Endodermal cell (in vitro differentiated cells): ENCODE results near the gene OTUD3. TPM values are rescaled to one million over a fixed set of nuclear protein-coding genes. Genes with fewer than 3 reads are reported as not detected.
"Not testable (repeated sequence)": the region's sequence is repeated elsewhere in the genome, so short reads cannot be mapped to it uniquely, and the experiment has no call there.

Experiments
- DNase-seq: peaks from one replicate; pipeline ENCODE4 v3.0.0-alpha.2; 2017
- H3K27ac ChIP-seq: 2 replicates; pipeline ENCODE4 v1.5.1; 2013; ENCODE audit warnings: mild to moderate bottlenecking, low read depth, low read length, moderate library complexity
- H3K27me3 ChIP-seq: 2 replicates; pipeline ENCODE4 v1.6.1; 2013; ENCODE audit warnings: mild to moderate bottlenecking, low read length, moderate library complexity; ENCODE audit not compliant: insufficient read depth, control insufficient read depth, poor library complexity, severe bottlenecking
- H3K36me3 ChIP-seq: 2 replicates; pipeline ENCODE4 v1.7.0; 2013; ENCODE audit warnings: mild to moderate bottlenecking, low read length, moderate library complexity; ENCODE audit not compliant: control insufficient read depth, insufficient read depth
- H3K4me1 ChIP-seq: one replicate; pipeline ENCODE4 v1.7.0; 2013; ENCODE audit warnings: low read length; ENCODE audit not compliant: control insufficient read depth, insufficient read depth
- H3K4me3 ChIP-seq: 2 replicates; pipeline ENCODE4 v1.5.1; 2013; ENCODE audit warnings: mild to moderate bottlenecking, low read length, moderate library complexity
- H3K9ac ChIP-seq: 2 replicates; pipeline ENCODE4 v1.6.1; 2013; ENCODE audit warnings: mild to moderate bottlenecking, low read length, moderate library complexity; ENCODE audit not compliant: poor library complexity, severe bottlenecking; ENCODE audit errors: extremely low read depth
- H3K9me3 ChIP-seq: 2 replicates; pipeline ENCODE4 v1.6.1; 2013; ENCODE audit warnings: mild to moderate bottlenecking, low read length, moderate library complexity; ENCODE audit not compliant: control insufficient read depth
- H3K27ac Mint-ChIP-seq: 2 replicates; pipeline ENCODE4 v1.8.0; 2020; ENCODE audit warnings: mixed read lengths
- H3K27me3 Mint-ChIP-seq: 2 replicates; pipeline ENCODE4 v1.8.0; 2021; ENCODE audit warnings: mild to moderate bottlenecking, mixed read lengths; ENCODE audit not compliant: insufficient read depth
- H3K36me3 Mint-ChIP-seq: 2 replicates; pipeline ENCODE4 v1.8.0; 2020; ENCODE audit warnings: low read depth, mixed read lengths
- H3K4me1 Mint-ChIP-seq: 2 replicates; pipeline ENCODE4 v1.8.0; 2020; ENCODE audit warnings: mixed read lengths
- H3K4me3 Mint-ChIP-seq: 2 replicates; pipeline ENCODE4 v1.8.0; 2020; ENCODE audit warnings: mild to moderate bottlenecking, moderate library complexity, mixed read lengths
- H3K9me3 Mint-ChIP-seq: 2 replicates; pipeline ENCODE4 v1.8.0; 2020; ENCODE audit warnings: mild to moderate bottlenecking, mixed read lengths
- CTCF ChIP-seq: fragments of 200-600 bp; sonication (generic); conservative IDR thresholded peaks from 2 replicates; pipeline ENCODE4 v1.5.0; 2021; ENCODE audit warnings: antibody characterized with exemption, mild to moderate bottlenecking
- WGBS, 2 experiments: methylation state at CpG; one replicate each; pipeline versions ENCODE4 v1.1.5 to v1.1.7; 2013; ENCODE audit warnings: missing lambda C conversion rate in 2 of 2, mixed read lengths in 1 of 2; ENCODE audit not compliant: insufficient coverage in 1 of 2, insufficient read length in 1 of 2; 5-methylcytosine and 5-hydroxymethylcytosine counted together
- total RNA-seq, 2 donors: library from RNA; stranded (reverse); fragmentation: NEBNext Ultra II Directional in 1 of 2; extraction: Animal tissue kit (Norgen Biotek cat#: 25700) in 1 of 2; gene quantifications; 2 replicates in 1 of 2; 3 replicates in 1 of 2; pipeline ENCODE4 v1.2.1, GENCODE V29; 2021

The OTUD3 gene
- total RNA-seq, 2 donors from 2014 or later = 14.5 to 25.0 TPM

- no peak for DNase-seq
- no peak for TF ChIP-seq CTCF
- H3K4me1 Mint-ChIP-seq = peaks cover 16% of the 10 kb centered on the region
- WGBS, 2 experiments = 86 to 95% methylated on average over 3 to 4 of the region's 4 CpGs
- no peaks in the 10 kb centered on the region for H3K27me3 Mint-ChIP-seq
- H3K9me3 Mint-ChIP-seq = no peaks in the 10 kb centered on the region
- no peaks in the 10 kb centered on the region for H3K36me3 ChIP-seq
- H3K27ac ChIP-seq = no peak overlapping the region
- H3K9me3 ChIP-seq = no peaks in the 10 kb centered on the region
- no peak overlapping the region for H3K27ac Mint-ChIP-seq
- no peaks in the 10 kb centered on the region for H3K27me3 ChIP-seq
- H3K36me3 Mint-ChIP-seq = no peaks in the 10 kb centered on the region
- peaks cover 3% of the 10 kb centered on the region for H3K4me1 ChIP-seq
- no peak overlapping the region for H3K9ac ChIP-seq
- H3K4me3 Mint-ChIP-seq = no peak overlapping the region
- H3K4me3 ChIP-seq = no peak overlapping the region
Observed at GRCh38 chr1:19879661-19880060, 2.5 kb upstream of the OTUD3 start.

- not testable (repeated sequence) for H3K9ac ChIP-seq, H3K27ac Mint-ChIP-seq, DNase-seq, H3K9me3 ChIP-seq, H3K4me3 ChIP-seq, H3K36me3 ChIP-seq, H3K27ac ChIP-seq, H3K4me1 ChIP-seq, H3K4me3 Mint-ChIP-seq, H3K36me3 Mint-ChIP-seq, H3K9me3 Mint-ChIP-seq, H3K27me3 ChIP-seq, H3K27me3 Mint-ChIP-seq
- peaks cover 16% of the 10 kb centered on the region for H3K4me1 Mint-ChIP-seq
- 88 to 92% methylated on average over 2 to 4 of the region's 5 CpGs for WGBS, 2 experiments
Observed at GRCh38 chr1:19880841-19881240, 1.4 kb upstream of the OTUD3 start.

GRCh38 chr1:19884312-19884711 lies 2.1 kb downstream of the OTUD3 start:
- H3K36me3 Mint-ChIP-seq = peaks cover 6% of the 10 kb centered on the region
- H3K4me1 ChIP-seq = peaks cover 3% of the 10 kb centered on the region
- H3K9ac ChIP-seq = no peak overlapping the region
- no peaks in the 10 kb centered on the region for H3K9me3 Mint-ChIP-seq
- TF ChIP-seq CTCF = no peak
- peak overlapping the region; percentile 94 for H3K4me3 ChIP-seq
- 99 to 100% methylated on average over 1 to 2 of the region's 2 CpGs for WGBS, 2 experiments
- no peaks in the 10 kb centered on the region for H3K27me3 Mint-ChIP-seq
- DNase-seq = no peak
- H3K4me1 Mint-ChIP-seq = peaks cover 24% of the 10 kb centered on the region
- H3K36me3 ChIP-seq = peaks cover 10% of the 10 kb centered on the region
- H3K4me3 Mint-ChIP-seq = peak overlapping the region; percentile 76
- no peaks in the 10 kb centered on the region for H3K27me3 ChIP-seq
- H3K27ac Mint-ChIP-seq = no peak overlapping the region
- H3K9me3 ChIP-seq = no peaks in the 10 kb centered on the region
- H3K27ac ChIP-seq = no peak overlapping the region

GRCh38 chr1:19885821-19886220 lies 3.6 kb downstream of the OTUD3 start:
- Histone ChIP-seq H3K27me3 (no peaks in the 10 kb centered on the region), H3K27ac (no peak overlapping the region), H3K9me3 (no peaks in the 10 kb centered on the region), H3K9ac (no peak overlapping the region), H3K4me3 (no peak overlapping the region), H3K4me1 (peaks cover 6% of the 10 kb centered on the region), H3K36me3 (peaks cover 10% of the 10 kb centered on the region)
- Mint-ChIP-seq H3K9me3 (no peaks in the 10 kb centered on the region), H3K4me1 (peaks cover 34% of the 10 kb centered on the region), H3K4me3 (no peak overlapping the region), H3K36me3 (peaks cover 6% of the 10 kb centered on the region), H3K27ac (no peak overlapping the region), H3K27me3 (no peaks in the 10 kb centered on the region)
- no peak for TF ChIP-seq CTCF
- WGBS, 2 experiments = 96 to 100% methylated on average over 2 of the region's 2 CpGs
- no peak for DNase-seq
